Cerebellar nuclear complex (tissue), 1 donor: ENCODE data around the gene MDM2.
"Not testable (repeated sequence)": the region's sequence is repeated elsewhere in the genome, so short reads cannot be mapped to it uniquely, and the experiment has no call there.

Experiments
- DNase-seq, 2 experiments: peaks; one replicate each; lab custom pipeline; 2025; lab: John Stamatoyannopoulos, UW

MDM2 gene

DNA sequence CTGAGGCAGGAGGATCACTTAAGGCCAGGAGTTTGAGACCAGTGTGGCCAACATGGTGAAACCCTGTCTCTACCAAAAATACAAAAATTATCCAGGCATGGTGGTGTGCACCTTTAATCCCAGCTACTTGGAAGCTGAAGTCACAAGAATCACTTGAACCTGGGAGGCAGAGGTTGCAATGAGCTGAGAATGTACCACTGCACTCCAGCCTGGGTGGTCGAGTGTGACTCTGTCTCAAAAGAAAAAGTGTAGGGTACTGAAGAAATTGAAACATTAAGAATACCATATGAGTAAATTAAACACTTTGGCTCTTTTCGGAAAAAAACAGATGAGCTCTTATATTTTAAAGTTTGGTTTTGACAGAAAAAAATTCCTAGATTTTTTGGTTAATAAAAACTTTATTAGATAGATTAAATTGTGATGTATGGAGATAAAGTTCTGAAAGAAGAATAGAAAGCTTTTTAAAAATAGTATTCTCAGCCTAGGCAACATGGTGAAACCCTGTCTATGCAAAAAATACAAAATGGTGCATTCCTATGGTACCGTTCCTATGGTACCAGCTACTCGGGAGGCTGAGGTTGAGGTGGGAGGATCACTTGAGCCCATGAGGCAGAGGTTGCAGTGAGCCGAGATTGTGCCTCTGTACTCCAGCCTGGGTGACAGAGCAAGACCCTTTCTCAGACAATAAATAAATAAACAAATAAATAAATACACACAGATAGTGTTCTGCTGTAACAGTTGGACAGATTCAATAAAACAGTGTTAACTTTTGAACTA lies 20.1 kb downstream of the MDM2 start:
- no peak for DNase-seq

GRCh38 chr12:68828672-68829068 lies 20.7 kb downstream of the MDM2 start:
- no peak for DNase-seq

DNA sequence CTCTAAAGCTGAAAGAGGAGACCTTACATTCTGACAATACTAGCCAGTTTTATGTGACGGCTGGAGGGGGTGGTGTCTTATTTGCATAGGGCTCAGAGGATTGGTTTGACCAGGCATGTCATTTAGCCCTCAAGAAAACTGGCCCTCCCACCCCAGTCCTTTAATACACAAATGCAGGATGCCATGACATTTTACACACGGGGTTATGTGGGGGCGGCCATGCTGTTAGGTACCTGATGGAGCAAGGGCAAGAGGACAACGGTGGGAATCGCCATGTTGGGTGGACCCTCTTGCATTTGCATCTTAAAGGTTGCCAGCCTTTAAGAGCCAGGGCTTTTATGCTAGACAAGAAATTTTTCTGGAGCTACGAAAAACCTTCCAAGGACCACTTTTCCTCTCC lies 23.3 kb downstream of the MDM2 start:
- DNase-seq, result no peak

- no peak for DNase-seq
Observed at GRCh38 chr12:68831751-68832503, 23.9 kb downstream of the MDM2 start.

GRCh38 chr12:68832504-68832867 lies 24.5 kb downstream of the MDM2 start:
- no peak for DNase-seq

- no peak for DNase-seq
Observed at GRCh38 chr12:68833508-68833907, 25.5 kb downstream of the MDM2 start.

DNA sequence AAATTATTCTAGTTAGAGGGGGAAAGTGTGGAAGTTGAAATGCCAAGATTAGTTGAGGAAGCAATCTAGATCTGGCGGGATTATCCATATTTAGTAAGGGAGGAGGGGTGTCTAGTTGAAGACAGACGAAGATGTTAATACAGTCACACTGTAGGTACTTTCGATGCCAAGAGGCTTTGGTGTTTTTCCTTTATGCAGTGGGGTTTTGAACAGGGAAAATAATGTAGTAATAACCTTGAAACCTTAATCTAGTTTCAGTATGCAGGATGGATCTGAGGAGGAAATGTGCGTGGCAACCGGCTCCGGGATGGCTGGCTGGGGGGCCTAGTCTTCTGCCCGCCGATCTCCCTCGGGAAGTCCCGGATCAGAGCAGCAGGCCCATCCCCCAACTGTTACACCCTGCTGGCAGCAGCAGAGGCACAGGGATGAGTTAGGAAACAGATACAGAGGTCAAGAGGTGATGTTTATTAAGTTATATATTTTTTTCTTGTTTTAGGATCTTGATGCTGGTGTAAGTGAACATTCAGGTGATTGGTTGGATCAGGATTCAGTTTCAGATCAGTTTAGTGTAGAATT lies 27.4 kb downstream of the MDM2 start:
- DNase-seq, result no peak

DNA sequence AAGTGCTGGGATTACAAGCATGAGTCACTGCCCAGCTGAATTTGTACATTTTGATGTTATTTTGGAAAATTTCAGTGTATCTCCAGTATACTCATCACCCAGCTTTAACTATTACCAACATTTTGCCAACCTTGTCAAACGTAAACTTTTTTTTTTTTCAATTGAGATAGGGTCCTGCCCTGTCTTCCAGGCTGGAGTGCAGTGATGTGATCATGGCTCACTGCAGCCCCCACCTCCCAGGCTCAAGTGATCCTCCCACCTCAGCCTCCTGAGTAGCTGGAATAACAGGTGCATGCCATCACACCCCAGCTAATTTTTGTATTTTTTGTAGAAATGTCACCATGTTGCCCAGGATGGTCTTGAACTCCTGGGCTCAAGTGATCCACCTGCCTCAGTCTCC lies 29.2 kb downstream of the MDM2 start:
- no peak for DNase-seq

DNA sequence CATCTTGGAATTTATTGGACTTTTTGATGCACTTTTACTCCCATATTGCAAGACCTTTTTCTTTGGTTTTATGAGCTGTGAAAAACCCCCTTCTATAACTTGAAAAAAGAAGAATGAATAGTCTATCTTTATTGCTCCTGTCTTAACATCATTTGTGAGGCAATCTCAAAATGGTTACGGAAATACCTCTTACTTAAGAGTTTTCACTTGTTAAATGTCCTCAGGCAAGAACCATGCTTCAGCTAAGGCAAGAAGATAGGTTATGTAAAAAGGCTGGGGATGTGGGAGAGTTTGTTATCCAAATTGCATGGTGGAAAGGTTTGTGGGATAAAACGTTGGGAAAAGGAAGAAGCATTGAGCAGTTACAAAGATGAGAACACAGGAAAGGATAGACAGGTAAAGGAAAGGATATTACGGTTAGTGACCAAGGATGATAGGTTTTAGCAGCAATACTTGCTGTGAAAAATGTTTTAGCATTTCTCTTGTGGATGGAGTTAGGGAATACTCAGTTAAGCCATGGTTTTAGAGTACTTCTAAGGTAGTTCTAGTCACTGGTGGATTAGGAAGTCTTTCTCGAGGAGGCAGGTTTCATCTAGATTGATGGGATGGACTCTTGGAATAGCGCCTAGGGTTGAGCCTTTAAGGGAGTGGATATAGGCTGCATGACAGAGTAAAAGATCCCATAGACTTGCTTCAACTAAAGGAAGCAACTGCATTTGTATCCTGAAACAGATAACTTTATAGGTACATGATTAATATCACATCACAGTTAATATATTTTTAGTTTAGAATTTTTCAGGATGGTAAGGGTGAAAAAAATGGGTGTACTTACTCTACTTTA lies 30.3 kb downstream of the MDM2 start:
- DNase-seq, result no peak

GRCh38 chr12:68839183-68840147 lies 31.5 kb downstream of the MDM2 start:
- DNase-seq, result no peak

DNA sequence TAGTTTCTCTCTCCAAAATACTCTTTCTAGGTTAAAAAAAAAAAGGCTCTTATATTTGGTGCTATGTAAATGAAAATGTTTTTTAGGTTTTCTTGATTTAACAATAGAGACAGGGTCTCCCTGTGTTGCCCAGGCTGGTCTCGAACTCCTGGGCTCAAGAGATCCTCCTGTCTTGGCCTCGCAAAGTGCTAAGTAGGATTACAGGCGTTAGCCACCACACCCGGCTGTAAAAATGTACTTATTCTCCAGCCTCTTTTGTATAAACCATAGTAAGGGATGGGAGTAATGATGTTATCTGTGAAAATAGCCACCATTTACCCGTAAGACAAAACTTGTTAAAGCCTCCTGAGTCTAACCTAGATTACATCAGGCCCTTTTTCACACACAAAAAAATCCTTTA lies 33.2 kb downstream of the MDM2 start:
- not testable (repeated sequence) for DNase-seq

GRCh38 chr12:68841717-68842116 lies 33.7 kb downstream of the MDM2 start:
- DNase-seq, result no peak

DNA sequence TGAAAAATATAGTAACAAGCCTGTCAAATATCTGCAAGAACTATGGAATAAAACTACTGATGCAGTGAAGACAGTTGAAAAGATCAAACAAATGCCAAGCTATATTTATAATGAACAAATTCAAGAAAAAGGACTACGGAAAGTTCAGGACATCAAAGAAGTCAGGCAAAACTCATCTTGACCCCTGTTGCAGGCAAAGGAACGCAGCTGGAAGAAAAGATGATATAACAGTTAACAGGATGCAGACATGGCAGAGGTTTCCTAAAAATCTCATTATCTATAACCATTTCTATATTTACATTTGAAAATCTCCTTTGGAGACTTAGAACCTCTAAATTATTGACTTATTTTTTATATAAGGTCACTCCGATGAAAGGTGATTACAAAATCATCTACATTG lies 34.1 kb downstream of the MDM2 start:
- DNase-seq, result no peak

DNA sequence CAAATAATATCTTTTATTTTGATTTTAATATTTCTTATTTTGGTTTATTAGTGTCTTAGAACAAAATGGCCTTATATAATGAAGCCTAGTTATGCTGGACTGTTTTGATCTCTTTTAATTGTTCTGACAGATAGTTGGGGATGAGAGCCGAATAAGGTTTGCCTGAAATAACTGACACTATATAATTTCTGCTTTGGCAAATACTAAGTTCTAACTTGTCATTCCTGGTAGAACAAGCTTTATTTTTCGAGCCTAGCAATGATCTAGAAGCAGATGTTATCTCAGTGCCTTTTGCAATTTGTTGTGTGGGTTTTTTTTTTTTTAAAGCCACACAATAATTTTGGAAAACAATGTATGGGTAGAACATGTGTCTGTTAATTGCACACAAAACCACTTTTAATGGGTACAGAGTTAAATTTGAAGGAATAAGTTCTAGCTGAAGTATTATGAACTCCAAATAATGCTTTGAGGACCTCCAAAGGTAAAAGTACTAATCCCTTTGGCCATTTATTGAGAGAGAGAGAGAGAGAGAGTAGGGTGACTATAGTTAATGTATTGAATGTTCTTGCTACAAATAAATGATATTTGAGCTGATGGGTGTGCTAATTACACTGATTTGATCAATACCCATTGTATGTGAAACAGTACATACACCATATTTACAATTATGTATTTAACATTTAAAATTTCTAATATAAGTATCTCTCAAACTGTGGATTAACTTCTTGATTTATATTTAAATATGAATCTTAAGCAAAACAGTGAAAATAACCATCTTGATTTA lies 35.0 kb downstream of the MDM2 start:
- DNase-seq, result no peak

DNA sequence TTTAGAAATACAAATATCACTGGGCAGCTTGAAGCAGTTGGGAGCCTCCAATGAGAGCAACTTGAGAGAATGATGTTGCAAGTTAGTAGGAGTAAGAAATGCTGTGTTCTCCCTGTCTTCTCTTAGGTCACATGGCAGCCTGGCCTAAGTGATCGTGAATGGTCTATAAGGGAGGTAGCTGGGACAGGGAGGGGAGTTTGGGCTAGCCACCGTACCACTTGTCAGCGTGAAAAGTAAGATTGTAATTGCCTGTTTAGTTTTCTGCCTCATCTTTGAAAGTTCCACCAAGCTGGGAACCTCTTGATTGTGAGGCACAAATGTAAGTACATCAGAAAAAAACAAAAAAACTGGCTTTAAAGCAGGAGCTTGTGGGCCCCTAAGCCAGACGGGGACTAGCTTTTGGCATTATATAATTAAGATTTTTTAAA lies 36.4 kb downstream of the MDM2 start:
- DNase-seq, result no peak

DNA sequence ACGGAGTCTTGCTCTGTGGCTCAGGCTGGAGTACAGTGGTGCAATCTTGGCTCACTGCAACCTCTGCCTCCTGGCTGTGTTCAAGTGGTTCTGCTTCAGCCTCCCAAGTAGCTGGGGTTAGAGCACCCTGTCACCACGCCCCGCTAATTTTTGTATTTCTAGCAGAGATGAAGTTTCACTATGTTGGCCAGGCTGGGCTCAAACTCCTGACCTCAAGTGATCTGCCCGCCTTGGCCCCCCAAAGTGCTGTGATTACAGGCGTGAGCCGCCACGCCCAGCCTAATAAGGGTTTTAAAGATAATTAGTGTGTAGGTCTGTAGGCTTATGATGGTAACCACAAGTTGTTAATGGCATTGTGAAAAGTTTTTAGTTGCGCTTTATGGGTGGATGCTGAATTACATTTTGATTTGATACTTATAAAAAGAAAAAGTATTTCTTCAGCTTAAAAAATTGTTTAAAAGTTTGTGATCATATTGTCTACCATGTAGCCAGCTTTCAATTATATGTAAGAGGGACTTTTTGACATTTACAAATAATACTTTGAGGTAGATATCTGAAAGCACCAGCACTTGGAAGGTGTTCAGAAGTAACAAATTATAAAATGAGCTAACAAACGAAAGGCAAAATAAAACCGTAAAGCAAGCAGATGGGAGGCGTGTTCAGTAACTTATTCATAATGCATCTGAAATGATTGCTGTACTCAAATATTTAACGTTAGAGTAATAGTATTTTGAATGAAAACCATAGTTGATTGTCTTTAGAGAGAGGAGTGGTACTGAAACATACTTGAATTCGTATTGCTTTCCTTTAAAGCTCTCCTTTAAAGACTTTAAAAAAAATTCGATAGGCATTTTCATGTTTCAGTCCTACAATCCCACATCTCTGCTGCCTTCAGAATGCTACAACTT lies 37.1 kb downstream of the MDM2 start:
- no peak for DNase-seq

GRCh38 chr12:68846811-68847210 lies 38.8 kb downstream of the MDM2 start:
- DNase-seq, result no peak

DNA sequence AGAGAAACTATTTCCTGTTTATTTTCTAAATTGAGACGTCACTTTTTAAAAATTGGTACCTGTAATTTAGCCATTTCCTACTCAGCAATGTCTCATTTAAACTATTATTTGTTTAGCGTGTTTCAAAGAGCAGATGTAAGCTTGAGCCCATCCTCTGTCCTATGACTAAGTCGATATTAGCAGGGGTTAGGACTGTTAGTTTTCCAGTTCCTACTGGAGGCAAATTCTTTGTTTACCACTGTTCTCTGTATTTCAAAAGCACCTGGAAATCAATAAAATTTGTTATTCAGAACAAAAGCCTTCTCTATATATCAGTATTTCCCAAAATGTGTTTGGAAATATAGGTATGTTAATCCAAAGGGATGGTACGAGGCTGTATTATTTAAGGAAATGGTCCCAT lies 42.4 kb downstream of the MDM2 start:
- DNase-seq, result no peak

GRCh38 chr12:68851592-68852306 lies 43.8 kb downstream of the MDM2 start:
- DNase-seq, result no peak
